Spleen (tissue), 11 donors: Measurements from ENCODE around the gene DYNLRB2. TPM values are rescaled to one million over a fixed set of nuclear protein-coding genes. Genes with fewer than 3 reads are reported as not detected.
A peak's percentile ranks its signal among the peaks of the same experiment; 100 is the strongest.

Source experiments
- DNase-seq: peaks from one replicate; pipeline ENCODE4 v3.0.0-alpha.2; 2020
- H3K27ac ChIP-seq, 8 donors: fragments of 200-600 bp; sonication (generic) in 7 of 8; 1 replicate in 4 of 8; 2 replicates in 4 of 8; pipeline versions ENCODE4 v1.5.0 to v1.8.0; 2016 to 2021; ENCODE audit warnings: inconsistent platforms in 4 of 8, mild to moderate bottlenecking in 4 of 8, moderate library complexity in 1 of 8
- H3K27me3 ChIP-seq, 7 donors: fragments of 200-600 bp; sonication (generic) in 6 of 7; replicated peaks in 1 of 7; 1 replicate in 4 of 7; 2 replicates in 3 of 7; pipeline versions ENCODE4 v1.5.0 to v1.8.0; 2016 to 2021; ENCODE audit warnings: inconsistent platforms in 3 of 7, mild to moderate bottlenecking in 1 of 7
- H3K36me3 ChIP-seq, 6 donors: fragments of 200-600 bp; sonication (generic) in 5 of 6; 1 replicate in 4 of 6; 2 replicates in 2 of 6; pipeline versions ENCODE4 v1.5.0 to v1.8.0; 2016 to 2021; ENCODE audit warnings: inconsistent platforms in 2 of 6
- H3K4me1 ChIP-seq, 6 donors: fragments of 200-600 bp; sonication (generic) in 5 of 6; 1 replicate in 3 of 6; 2 replicates in 3 of 6; pipeline versions ENCODE4 v1.5.0 to v1.8.0; 2016 to 2021; ENCODE audit warnings: inconsistent platforms in 3 of 6
- H3K4me3 ChIP-seq, 8 donors: fragments of 200-600 bp; sonication (generic) in 7 of 8; 1 replicate in 4 of 8; 2 replicates in 4 of 8; pipeline versions ENCODE4 v1.5.0 to v1.8.0; 2016 to 2021; ENCODE audit warnings: inconsistent platforms in 4 of 8, mild to moderate bottlenecking in 4 of 8, moderate library complexity in 2 of 8
- H3K9me3 ChIP-seq, 8 donors: fragments of 200-600 bp; sonication (generic) in 7 of 8; 1 replicate in 4 of 8; 2 replicates in 4 of 8; pipeline versions ENCODE4 v1.5.0 to v1.8.0; 2016 to 2021; ENCODE audit warnings: inconsistent platforms in 4 of 8
- CTCF ChIP-seq, 11 experiments: fragments of 200-600 bp in 7 of 11; fragments of 450-650 bp in 4 of 11; sonication (generic) in 4 of 11; IDR thresholded peaks in 8 of 11; conservative IDR thresholded peaks in 3 of 11; 1 replicate in 7 of 11; 2 replicates in 4 of 11; pipeline versions ENCODE4 v1.4.0 to v1.8.0; 2016 to 2021; ENCODE audit warnings: antibody characterized with exemption in 11 of 11, inconsistent platforms in 4 of 11, mild to moderate bottlenecking in 1 of 11
- POLR2A ChIP-seq, 3 donors: fragments of 450-650 bp; IDR thresholded peaks; one replicate each; pipeline ENCODE4 v1.5.1; 2017; ENCODE audit warnings: antibody characterized with exemption in 3 of 3, mild to moderate bottlenecking in 1 of 3
- POLR2AphosphoS5 ChIP-seq, 3 donors: sonication (generic); formaldehyde crosslinking; IDR thresholded peaks; one replicate each; pipeline ENCODE4 v1.5.1; 2017; ENCODE audit warnings: antibody characterized with exemption in 3 of 3
- WGBS, 5 donors: extraction: QIAGEN DNeasy Blood & Tissue Kit in 3 of 5; methylation state at CpG; one replicate each; pipeline versions ENCODE4 v1.1.5 to v1.1.7; 2013 to 2018; 5-methylcytosine and 5-hydroxymethylcytosine counted together
- intact Hi-C: fragments of 100-400 bp; cut with DNase I; formaldehyde crosslinking; loops from one replicate; pipeline ENCODE4 v1.15.0; 2023; ENCODE audit warnings: low total_unique reads
- polyA plus RNA-seq, 3 donors: library from polyadenylated mRNA; stranded (reverse); fragments of 200-250 nt; gene quantifications; one replicate each; pipeline ENCODE4 v1.2.1, GENCODE V29; 2013
- total RNA-seq, 7 donors: library from RNA; depleted of rRNA in 3 of 7; stranded (reverse); fragments of >200 nt in 3 of 7; fragmentation: NEBNext Ultra II Directional in 4 of 7; extraction: Animal tissue kit (Norgen Biotek cat#: 25700) in 4 of 7; gene quantifications; one replicate each; pipeline versions ENCODE4 v1.1.0 to v1.2.1, GENCODE V29; 2016 to 2021
- donor health status: healthy with polysubstance abuse.
- donor health status: DM: no; HTN: no; CAD: no; lungs with moderate emphysema.
- donor health status: DM: no; HTN: no; CAD: no.
- donor health status: Bipolar disorder and iron deficiency.
- donor health status: healthy.
- donor health status: DM: no; HTN: no; CAD: no.
- donor health status: DM: yes; HTN: yes; CAD: no.

DYNLRB2 gene
- total and polyA plus RNA-seq, 10 donors: 0.35 to 5.9 (median 1.1) TPM; not detected in 5

GRCh38 chr16:80587071-80587470 lies 46.3 kb downstream of the DYNLRB2 start:
- whole genome bisulfite sequencing, 5 donors: 59 to 76% (median 72%) methylated on average over 4 of the region's 4 CpGs
- H3K9me3 ChIP-seq: no peaks in the 10 kb centered on the region

GRCh38 chr16:80591071-80591915 lies 50.5 kb downstream of the DYNLRB2 start:
- peaks cover 0 to 19% (median 4%) of the 10 kb centered on the region in 6 donors for H3K4me1 ChIP-seq
- TF ChIP-seq POLR2AphosphoS5 (IDR thresholded peaks at IDR 0.05) (no peak), CTCF (IDR thresholded peaks at IDR 0.05 in 8 of 11, conservative IDR thresholded peaks at IDR 0.05 in 3 of 11) (no peak), POLR2A (IDR thresholded peaks at IDR 0.05) (no peak)
- no peak overlapping the region for H3K4me3 ChIP-seq
- WGBS, 5 donors: 43 to 76% (median 50%) methylated on average over 7 of the region's 7 CpGs
- no peaks in the 10 kb centered on the region for H3K36me3 ChIP-seq
- no peak for DNase-seq
- intact Hi-C loops: no loop called here
- no peak overlapping the region for H3K27ac ChIP-seq
- peaks cover 0 to 7% (median 0%) of the 10 kb centered on the region in 8 donors for H3K9me3 ChIP-seq
- H3K27me3 ChIP-seq: no peaks in the 10 kb centered on the region

More at GRCh38 chr16:80587071-80587470, 46.3 kb downstream of the DYNLRB2 start:
- Histone ChIP-seq H3K4me3 (no peak overlapping the region), H3K27me3 (no peaks in the 10 kb centered on the region), H3K36me3 (no peaks in the 10 kb centered on the region), H3K27ac (peak overlapping the region in 1 of 8 donors; percentile 7), H3K4me1 (peaks cover 0 to 18% (median 4%) of the 10 kb centered on the region in 6 donors)
- intact Hi-C loops: no loop called here
- DNase-seq: no peak
- TF ChIP-seq POLR2A (IDR thresholded peaks at IDR 0.05): no peak
- no peak for TF ChIP-seq CTCF (IDR thresholded peaks at IDR 0.05 in 8 of 11, conservative IDR thresholded peaks at IDR 0.05 in 3 of 11)
- no peak for TF ChIP-seq POLR2AphosphoS5 (IDR thresholded peaks at IDR 0.05)

GRCh38 chr16:80592273-80592672 lies 51.5 kb downstream of the DYNLRB2 start:
- Histone ChIP-seq H3K36me3 (no peaks in the 10 kb centered on the region), H3K4me3 (no peak overlapping the region), H3K27me3 (no peaks in the 10 kb centered on the region), H3K4me1 (peaks cover 0 to 19% (median 4%) of the 10 kb centered on the region in 6 donors), H3K9me3 (peaks cover 0 to 7% (median 0%) of the 10 kb centered on the region in 8 donors), H3K27ac (no peak overlapping the region)
- no peak for TF ChIP-seq POLR2AphosphoS5 (IDR thresholded peaks at IDR 0.05)
- no peak for TF ChIP-seq CTCF (IDR thresholded peaks at IDR 0.05 in 8 of 11, conservative IDR thresholded peaks at IDR 0.05 in 3 of 11)
- no peak for TF ChIP-seq POLR2A (IDR thresholded peaks at IDR 0.05)
- no peak for DNase-seq
- 83 to 98% (median 95%) methylated on average over 2 of the region's 2 CpGs for WGBS, 5 donors
- intact Hi-C loops: no loop called here

- H3K4me1 ChIP-seq: peaks cover 0 to 19% (median 4%) of the 10 kb centered on the region in 6 donors
- no peak overlapping the region for H3K27ac ChIP-seq
- intact Hi-C loops: no loop called here
- peaks cover 0 to 7% (median 0%) of the 10 kb centered on the region in 8 donors for H3K9me3 ChIP-seq
- no peak for TF ChIP-seq POLR2AphosphoS5 (IDR thresholded peaks at IDR 0.05)
- TF ChIP-seq CTCF (IDR thresholded peaks at IDR 0.05 in 8 of 11, conservative IDR thresholded peaks at IDR 0.05 in 3 of 11): no peak
- no peak for TF ChIP-seq POLR2A (IDR thresholded peaks at IDR 0.05)
- H3K4me3 ChIP-seq: no peak overlapping the region
- H3K36me3 ChIP-seq: peaks cover 0 to 7% (median 0%) of the 10 kb centered on the region in 6 donors
- H3K27me3 ChIP-seq: no peaks in the 10 kb centered on the region
- DNase-seq: no peak
These were observed 54.0 kb downstream of the DYNLRB2 start for GRCh38 chr16:80594756-80595155.
